NCI-H2196 treated with DMSO at 0.1 percent for 48 hours (cell line): ENCODE measurements around the gene IMP4.
A peak's percentile ranks its signal among the peaks of the same experiment; 100 is the strongest.

ENCODE experiments used
- DNase-seq: peaks from one replicate; lab custom pipeline; 2025; ENCODE audit not compliant: unreplicated experiment; lab: John Stamatoyannopoulos, UW

IMP4 gene

GRCh38 chr2:130355578-130356431 is 13.1 kb downstream of the IMP4 start, which contains the start of gene PTPN18:
TSS of gene PTPN18 (plus strand) at chr2:130356056. CDS start at chr2:130356108, 52 bp downstream.
- peak; percentile 78 for DNase-seq

GRCh38 chr2:130357864-130358263 is 15.2 kb downstream of the IMP4 start:
- no peak for DNase-seq

DNA sequence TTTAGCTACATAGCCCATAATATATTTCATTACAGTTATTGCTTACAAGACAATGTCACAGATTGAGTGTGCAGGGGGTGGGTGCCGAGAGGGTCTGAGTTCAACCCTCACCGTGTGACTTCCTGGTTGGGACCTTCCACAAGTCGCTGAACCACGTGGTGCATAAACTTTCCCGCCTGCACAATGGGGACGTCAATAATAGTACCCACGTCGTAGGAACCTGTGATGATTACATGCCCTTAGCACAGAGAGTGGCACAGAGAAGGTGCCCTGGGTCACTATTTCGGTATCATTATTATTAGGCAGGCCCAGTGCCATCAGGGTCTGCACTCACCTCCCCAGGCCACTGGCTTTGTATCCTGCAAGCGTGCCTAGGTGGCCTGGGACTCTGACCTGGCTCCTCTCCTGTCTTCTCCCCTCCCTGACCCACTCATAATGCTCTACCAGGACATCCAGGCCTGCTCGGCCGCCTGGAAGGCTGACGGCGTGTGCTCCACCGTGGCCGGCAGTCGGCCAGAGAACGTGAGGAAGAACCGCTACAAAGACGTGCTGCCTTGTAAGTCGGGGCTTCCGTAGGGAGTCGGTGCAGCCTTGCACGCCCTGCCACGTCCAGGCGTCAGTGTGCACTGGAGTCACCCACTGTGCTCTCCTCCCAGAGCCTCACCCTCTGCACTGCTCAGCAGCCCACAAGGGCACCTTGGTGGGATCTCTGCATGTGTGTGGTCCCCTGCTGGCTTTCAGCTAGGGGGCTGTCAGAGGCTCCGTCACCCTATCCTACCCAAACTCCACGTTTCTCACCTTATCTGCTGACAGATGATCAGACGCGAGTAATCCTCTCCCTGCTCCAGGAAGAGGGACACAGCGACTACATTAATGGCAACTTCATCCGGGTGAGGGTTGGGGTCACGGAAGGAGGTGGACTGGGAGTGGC is 16.0 kb downstream of the IMP4 start:
- DNase-seq, result no peak

- no peak for DNase-seq
Observed at GRCh38 chr2:130359466-130359865, 16.8 kb downstream of the IMP4 start.

DNA sequence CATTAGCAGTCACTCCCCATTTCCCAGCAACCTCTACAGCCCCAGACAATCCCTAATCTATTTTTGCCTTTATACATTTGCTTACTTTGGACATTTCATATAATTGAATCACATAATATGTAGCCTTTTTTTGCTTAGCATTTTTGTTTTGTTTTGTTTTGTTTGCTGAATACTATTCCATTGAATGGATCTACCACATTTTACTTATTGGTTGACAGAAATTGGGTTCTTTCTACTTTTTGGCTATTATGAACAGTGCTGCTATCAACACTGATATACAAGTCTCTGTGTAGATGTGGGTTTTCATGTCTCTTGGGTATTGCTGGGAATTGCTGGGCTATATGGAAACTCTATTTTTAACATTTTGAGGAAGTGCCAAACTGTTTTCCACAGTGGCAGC is 20.8 kb downstream of the IMP4 start:
- no peak for DNase-seq

- no peak for DNase-seq
Observed at GRCh38 chr2:130365075-130365474, 22.4 kb downstream of the IMP4 start.

GRCh38 chr2:130365963-130366362 is 23.3 kb downstream of the IMP4 start:
- no peak for DNase-seq

DNA sequence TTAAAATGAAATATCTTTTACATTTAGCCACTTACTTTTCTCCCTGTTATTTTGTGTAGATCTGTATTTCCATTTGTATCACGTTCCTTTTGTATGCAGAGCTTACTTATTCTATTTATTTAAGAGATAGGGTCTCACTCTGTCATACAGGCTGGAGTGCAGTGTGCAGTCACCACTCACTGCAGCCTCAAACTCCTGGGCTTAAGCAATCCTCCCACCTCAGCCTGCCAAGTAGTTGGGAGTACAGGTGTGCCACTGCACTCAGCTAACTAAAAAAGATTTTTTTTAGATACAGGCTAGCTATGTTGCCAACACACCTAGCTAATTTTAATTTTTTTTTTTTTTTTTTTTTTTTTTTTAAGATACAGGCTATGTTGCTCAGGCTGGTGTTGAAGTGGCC is 24.0 kb downstream of the IMP4 start:
- DNase-seq, result no peak

GRCh38 chr2:130368786-130369185 is 26.1 kb downstream of the IMP4 start:
- no peak for DNase-seq

DNA sequence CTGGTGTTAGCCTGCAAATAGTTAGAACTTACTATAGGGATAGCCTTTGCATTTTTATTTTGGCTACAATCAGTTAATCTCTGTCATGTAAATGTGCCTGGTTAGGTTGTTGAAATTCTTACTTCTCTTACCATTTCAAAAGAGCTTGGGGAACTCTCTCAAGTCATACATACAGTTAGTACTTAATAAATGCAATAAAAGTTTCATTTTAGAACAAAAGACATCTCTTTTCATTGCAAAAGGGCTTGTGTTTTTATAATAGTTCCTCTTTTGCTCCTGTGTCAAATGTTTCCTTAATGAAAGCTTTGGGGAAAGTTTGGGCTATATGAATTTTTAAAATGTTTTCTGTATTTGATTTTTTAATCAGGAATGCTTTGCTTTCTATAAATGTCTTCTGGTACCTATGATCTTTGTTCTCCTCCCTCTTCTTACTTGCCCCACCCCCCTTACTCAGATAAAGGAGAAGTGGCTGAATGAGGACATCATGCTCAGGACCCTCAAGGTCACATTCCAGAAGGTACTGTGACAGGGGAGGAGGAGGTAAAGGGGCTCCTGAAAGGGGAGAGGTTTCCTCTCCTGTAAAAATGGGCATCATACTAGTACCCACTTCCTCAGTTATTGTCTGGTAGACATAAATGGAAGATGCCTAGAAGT is 26.7 kb downstream of the IMP4 start:
- no peak for DNase-seq

GRCh38 chr2:130369965-130370341 is 27.3 kb downstream of the IMP4 start:
- DNase-seq, result no peak

- DNase-seq, result no peak
Observed at GRCh38 chr2:130370490-130370889, 27.8 kb downstream of the IMP4 start.

DNA sequence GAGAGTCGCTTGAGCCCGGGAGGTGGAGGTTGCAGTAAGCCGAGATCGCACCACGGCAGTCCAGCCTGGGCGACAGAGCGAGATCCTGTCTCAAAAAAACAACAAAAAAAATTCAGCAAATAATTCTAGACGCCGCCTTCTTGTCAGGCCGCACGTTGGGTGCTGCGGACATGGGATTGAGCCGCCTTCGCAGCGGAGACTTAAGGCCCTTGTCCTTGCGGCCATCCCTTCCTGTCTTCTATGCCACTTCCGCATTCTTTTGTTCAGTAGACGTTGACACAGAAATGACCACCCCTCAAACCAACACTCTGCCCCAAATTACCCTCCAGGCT is 29.0 kb downstream of the IMP4 start:
- DNase-seq, result peak; percentile 55

GRCh38 chr2:130372055-130372832 is 29.5 kb downstream of the IMP4 start:
- peak; percentile 78 for DNase-seq

DNA sequence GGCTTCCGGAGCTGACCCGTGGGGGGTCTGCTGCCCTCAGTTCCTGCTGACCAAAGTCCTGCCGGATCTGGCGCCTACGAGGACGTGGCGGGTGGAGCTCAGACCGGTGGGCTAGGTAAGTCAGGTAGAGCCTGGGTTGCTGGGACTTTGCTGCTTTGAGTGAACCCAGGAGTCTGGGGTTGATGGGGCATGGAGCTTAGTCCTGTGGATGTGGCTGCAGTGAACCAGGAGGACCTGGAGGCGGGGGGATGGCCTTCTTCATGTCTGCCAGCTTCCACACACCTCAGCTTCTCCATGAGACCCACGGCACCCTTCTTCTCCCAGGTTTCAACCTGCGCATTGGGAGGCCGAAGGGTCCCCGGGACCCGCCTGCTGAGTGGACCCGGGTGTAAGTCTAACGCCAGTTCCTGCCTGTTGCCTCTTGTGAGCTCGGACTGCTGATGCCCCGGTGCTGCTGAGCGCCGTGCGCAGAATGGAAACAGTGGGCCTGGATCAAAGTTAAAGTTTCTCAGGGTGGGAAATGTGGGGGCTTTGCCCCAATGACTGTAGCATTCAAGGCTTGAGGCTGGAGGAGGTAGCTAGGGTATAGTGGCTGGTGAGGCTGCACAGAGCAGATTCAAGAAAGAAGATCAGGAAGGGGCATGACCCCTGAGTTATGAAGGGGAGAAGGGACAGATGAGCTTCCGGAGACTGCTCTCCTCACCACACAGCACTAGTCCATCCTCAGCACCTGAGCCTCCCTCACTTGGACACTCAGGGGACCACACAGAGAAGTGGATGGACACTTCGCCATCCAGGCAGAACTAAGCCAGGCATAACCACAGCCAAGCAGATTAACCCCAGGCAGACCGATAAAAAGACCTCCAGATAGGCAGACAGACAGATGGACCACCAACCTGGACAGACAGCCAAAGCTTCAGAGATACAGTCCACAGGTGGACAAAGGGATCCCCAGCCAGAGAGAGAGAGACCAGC is 30.4 kb downstream of the IMP4 start:
- DNase-seq, result no peak

DNA sequence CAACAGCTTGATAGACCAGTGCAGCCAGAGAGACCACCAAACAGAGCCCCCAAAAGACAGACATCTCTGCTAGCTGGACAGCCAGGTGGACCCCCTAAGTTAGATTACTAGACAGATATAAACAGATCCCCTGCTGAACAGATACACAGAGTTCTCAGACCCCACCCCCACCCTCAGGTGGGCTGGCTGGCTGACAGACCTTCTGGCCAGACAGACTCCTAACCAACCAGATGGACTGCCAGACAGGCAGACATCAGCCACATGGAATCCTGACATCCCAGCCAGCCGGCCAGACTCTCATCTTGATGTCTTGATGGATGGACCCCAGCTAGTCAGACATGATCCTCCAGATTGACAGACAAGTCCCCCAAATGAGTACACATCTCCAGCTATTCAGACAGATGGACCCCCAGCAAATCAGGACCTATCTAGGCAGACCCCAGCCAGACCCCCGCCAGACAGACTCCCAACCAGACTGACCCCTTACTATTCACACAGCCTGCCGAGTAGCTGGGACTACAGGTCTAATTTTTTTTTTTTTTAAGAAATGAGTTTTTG is 31.2 kb downstream of the IMP4 start:
- DNase-seq, result no peak

DNA sequence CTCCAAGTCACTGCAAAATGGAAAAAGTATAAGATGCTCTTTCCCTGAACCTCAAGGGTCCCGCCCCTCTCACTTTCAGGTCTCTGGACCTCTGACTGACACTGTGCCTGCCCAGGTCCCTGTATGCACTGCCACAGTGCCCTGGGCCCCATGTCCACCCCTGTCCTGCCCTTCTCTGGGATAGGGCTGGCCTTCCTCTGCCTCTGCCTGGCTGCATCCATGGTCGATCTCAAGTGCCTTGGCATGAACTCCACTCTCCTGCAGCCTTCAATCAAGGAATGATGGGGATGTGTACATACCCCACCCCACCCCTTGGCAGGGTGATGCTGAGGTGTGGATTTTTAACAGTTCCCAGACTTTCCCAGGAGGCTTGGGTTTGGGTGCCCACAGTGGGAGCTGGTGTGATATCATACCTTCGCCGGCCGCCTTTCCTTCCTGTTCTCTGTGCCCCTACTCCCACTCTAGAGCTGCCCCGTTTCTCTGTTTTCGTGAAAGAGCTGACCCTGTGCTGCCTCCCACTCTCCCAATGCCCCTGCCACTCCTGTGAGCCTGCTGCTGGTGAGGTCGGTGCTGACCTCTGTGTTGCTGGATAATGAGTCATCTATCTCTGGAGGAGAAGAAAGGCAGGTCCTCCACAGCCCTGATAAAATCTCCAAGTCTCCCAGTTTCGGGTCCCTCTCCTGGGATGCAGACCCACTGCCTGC is 32.0 kb downstream of the IMP4 start:
- DNase-seq, result no peak
